Adrenal gland (tissue), 12 donors: ENCODE results near the gene TOX3. TPM values are rescaled to one million over a fixed set of nuclear protein-coding genes. Genes with fewer than 3 reads are reported as not detected.

Experiments used
- DNase-seq, 7 donors: peaks; one replicate each; pipeline ENCODE4 v3.0.0-alpha.2; 2019 to 2020
- H3K27ac ChIP-seq, 5 donors: fragments of 200-600 bp; sonication (generic) in 4 of 5; 1 replicate in 3 of 5; 2 replicates in 2 of 5; pipeline versions ENCODE4 v1.5.1 to v1.8.0; 2016 to 2020; ENCODE audit warnings: mild to moderate bottlenecking in 1 of 5
- H3K27me3 ChIP-seq: fragments of 200-600 bp; 2 replicates; pipeline ENCODE4 v1.8.0; 2021
- H3K36me3 ChIP-seq, 2 donors: fragments of 200-600 bp; replicated peaks in 1 of 2; 1 replicate in 1 of 2; 2 replicates in 1 of 2; pipeline versions ENCODE4 v1.5.1 to v1.8.0; 2018 to 2022
- H3K4me1 ChIP-seq, 2 donors: fragments of 200-600 bp; replicated peaks in 1 of 2; 1 replicate in 1 of 2; 2 replicates in 1 of 2; pipeline versions ENCODE4 v1.5.1 to v1.8.0; 2018 to 2021
- H3K4me3 ChIP-seq, 4 donors: fragments of 200-600 bp; sonication (generic) in 3 of 4; one replicate each; pipeline ENCODE4 v1.5.1; 2016 to 2018
- H3K9me3 ChIP-seq, 3 donors: fragments of 200-600 bp; sonication (generic) in 1 of 3; replicated peaks in 1 of 3; 1 replicate in 2 of 3; 2 replicates in 1 of 3; pipeline versions ENCODE4 v1.5.1 to v1.8.0; 2016 to 2021
- POLR2A ChIP-seq, 2 donors: fragments of 450-650 bp; IDR thresholded peaks; one replicate each; pipeline ENCODE4 v1.6.1; 2017; ENCODE audit warnings: antibody characterized with exemption in 2 of 2, mild to moderate bottlenecking in 2 of 2, moderate library complexity in 1 of 2
- whole genome bisulfite sequencing, 4 donors: extraction: QIAGEN DNeasy Blood & Tissue Kit in 2 of 4; methylation state at CpG; one replicate each; pipeline versions ENCODE4 v1.1.5 to v1.1.7; 2013 to 2017; 5-methylcytosine and 5-hydroxymethylcytosine counted together
- intact Hi-C, 2 donors: fragments of 100-400 bp; cut with DNase I; formaldehyde crosslinking; loops; one replicate each; pipeline versions ENCODE4 v1.14.1 to v1.15.0; 2022 to 2023
- polyA plus RNA-seq, 3 donors: library from polyadenylated mRNA; stranded (reverse); fragments of 200-250 nt in 2 of 3; fragments of 350-450 nt in 1 of 3; fragmentation: Illumina TruSeq in 1 of 3; extraction: RNeasy Lipid Tissue Mini Kit (QIAGEN cat#74804) in 1 of 3; gene quantifications; one replicate each; pipeline ENCODE4 v1.2.3, GENCODE V29; 2013 to 2014
- total RNA-seq, 9 donors: library from RNA; depleted of rRNA in 4 of 9; stranded (reverse); fragments of >200 nt in 4 of 9; fragments of 120-200 nt in 1 of 9; fragmentation: NEBNext Ultra II Directional in 1 of 9; extraction: Animal tissue kit (Norgen Biotek cat#: 25700) in 1 of 9; gene quantifications; one replicate each; pipeline versions ENCODE4 v1.1.0 to v1.2.4, GENCODE V29; 2013 to 2023
- TF ChIP-seq, protein P1 (sequence below), 6 experiments: fragments of 450-650 bp in 4 of 6; fragments of 200-600 bp in 2 of 6; sonication (generic) in 1 of 6; IDR thresholded peaks; 1 replicate in 5 of 6; 2 replicates in 1 of 6; pipeline versions ENCODE4 v1.5.1 to v1.8.0; 2016 to 2021; ENCODE audit warnings: antibody characterized with exemption in 6 of 6, mild to moderate bottlenecking in 2 of 6, moderate library complexity in 1 of 6
- donor health status: healthy with polysubstance abuse.
- donor health status: Bipolar disorder and iron deficiency.
- donor health status: DM: yes; HTN: yes; CAD: no.
- donor health status: DM: no; HTN: no; CAD: no.
- donor health status: DM: no; HTN: no; CAD: no.
- donor health status: DM: yes; HTN: yes; CAD: no.

The TOX3 gene
- total and polyA plus RNA-seq, 12 donors, result 0.06 to 4.2 (median 1.2) TPM; not detected in 2

GRCh38 chr16:52537516-52537915, 9.4 kb downstream of the TOX3 start:
- H3K27me3 ChIP-seq, result peaks cover 3% of the 10 kb centered on the region
- no peak overlapping the region for H3K27ac ChIP-seq
- intact Hi-C loops, result no loop called here
- no peak overlapping the region for H3K4me3 ChIP-seq
- TF ChIP-seq, protein P1, sequence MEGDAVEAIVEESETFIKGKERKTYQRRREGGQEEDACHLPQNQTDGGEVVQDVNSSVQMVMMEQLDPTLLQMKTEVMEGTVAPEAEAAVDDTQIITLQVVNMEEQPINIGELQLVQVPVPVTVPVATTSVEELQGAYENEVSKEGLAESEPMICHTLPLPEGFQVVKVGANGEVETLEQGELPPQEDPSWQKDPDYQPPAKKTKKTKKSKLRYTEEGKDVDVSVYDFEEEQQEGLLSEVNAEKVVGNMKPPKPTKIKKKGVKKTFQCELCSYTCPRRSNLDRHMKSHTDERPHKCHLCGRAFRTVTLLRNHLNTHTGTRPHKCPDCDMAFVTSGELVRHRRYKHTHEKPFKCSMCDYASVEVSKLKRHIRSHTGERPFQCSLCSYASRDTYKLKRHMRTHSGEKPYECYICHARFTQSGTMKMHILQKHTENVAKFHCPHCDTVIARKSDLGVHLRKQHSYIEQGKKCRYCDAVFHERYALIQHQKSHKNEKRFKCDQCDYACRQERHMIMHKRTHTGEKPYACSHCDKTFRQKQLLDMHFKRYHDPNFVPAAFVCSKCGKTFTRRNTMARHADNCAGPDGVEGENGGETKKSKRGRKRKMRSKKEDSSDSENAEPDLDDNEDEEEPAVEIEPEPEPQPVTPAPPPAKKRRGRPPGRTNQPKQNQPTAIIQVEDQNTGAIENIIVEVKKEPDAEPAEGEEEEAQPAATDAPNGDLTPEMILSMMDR (IDR thresholded peaks at IDR 0.05), result no peak
- TF ChIP-seq POLR2A (IDR thresholded peaks at IDR 0.05), result no peak
- WGBS, 4 donors, result 65 to 78% (median 71%) methylated on average over 3 of the region's 3 CpGs
- H3K4me1 ChIP-seq, result no peaks in the 10 kb centered on the region
- no peaks in the 10 kb centered on the region for H3K36me3 ChIP-seq
- DNase-seq, result no peak
- H3K9me3 ChIP-seq, result no peaks in the 10 kb centered on the region

- TF ChIP-seq, protein P1 (IDR thresholded peaks at IDR 0.05), result no peak
- no peak for TF ChIP-seq POLR2A (IDR thresholded peaks at IDR 0.05)
- no peaks in the 10 kb centered on the region for H3K9me3 ChIP-seq
Measured at GRCh38 chr16:52535076-52535475, 11.9 kb downstream of the TOX3 start.

DNA sequence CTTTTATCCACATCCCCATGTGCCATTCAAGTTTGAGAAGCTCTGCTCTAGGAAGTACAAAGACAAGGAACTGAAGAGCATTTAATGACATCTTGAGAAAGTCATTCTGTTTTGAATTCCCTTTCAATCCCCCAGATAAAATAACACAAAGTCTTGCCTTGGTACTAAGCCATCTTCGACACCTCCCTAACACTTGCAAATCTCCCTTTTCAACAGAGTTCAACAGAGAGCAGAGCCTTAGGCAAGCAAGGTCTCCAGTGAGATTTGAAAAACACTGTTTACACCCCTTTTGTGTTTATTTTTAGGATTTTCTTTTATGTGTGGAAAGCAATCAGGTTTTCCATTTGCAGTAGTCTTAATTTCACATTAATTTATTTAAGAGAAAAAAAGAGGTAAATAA, 13.6 kb downstream of the TOX3 start:
- Histone ChIP-seq H3K9me3 (no peaks in the 10 kb centered on the region), H3K27me3 (no peaks in the 10 kb centered on the region), H3K36me3 (no peaks in the 10 kb centered on the region), H3K4me3 (no peak overlapping the region), H3K27ac (no peak overlapping the region), H3K4me1 (no peaks in the 10 kb centered on the region)
- DNase-seq, result no peak
- 63 to 67% (median 66%) methylated on average over 1 of the region's 1 CpG for WGBS, 4 donors
- TF ChIP-seq, protein P1 (IDR thresholded peaks at IDR 0.05), result no peak
- no peak for TF ChIP-seq POLR2A (IDR thresholded peaks at IDR 0.05)
- intact Hi-C loops, result no loop called here

More at GRCh38 chr16:52535076-52535475, 11.9 kb downstream of the TOX3 start:
- no peak for DNase-seq
- no peak overlapping the region for H3K4me3 ChIP-seq
- H3K4me1 ChIP-seq, result no peaks in the 10 kb centered on the region
- no peaks in the 10 kb centered on the region for H3K27me3 ChIP-seq
- H3K27ac ChIP-seq, result no peak overlapping the region
- whole genome bisulfite sequencing, 4 donors, result 57 to 66% (median 62%) methylated on average over 3 of the region's 3 CpGs
- intact Hi-C loops, result no loop called here
- no peaks in the 10 kb centered on the region for H3K36me3 ChIP-seq

GRCh38 chr16:52532384-52532783, 14.6 kb downstream of the TOX3 start:
- H3K36me3 ChIP-seq, result no peaks in the 10 kb centered on the region
- H3K27me3 ChIP-seq, result no peaks in the 10 kb centered on the region
- TF ChIP-seq, protein P1 (IDR thresholded peaks at IDR 0.05), result no peak
- TF ChIP-seq POLR2A (IDR thresholded peaks at IDR 0.05), result no peak
- intact Hi-C loops, result no loop called here
- H3K4me3 ChIP-seq, result no peak overlapping the region
- H3K27ac ChIP-seq, result no peak overlapping the region
- 72 to 83% (median 76%) methylated on average over 8 of the region's 8 CpGs for WGBS, 4 donors
- no peaks in the 10 kb centered on the region for H3K9me3 ChIP-seq
- H3K4me1 ChIP-seq, result no peaks in the 10 kb centered on the region
- no peak for DNase-seq
